K562 (cell line): ENCODE data around the gene NXN. TPM values are rescaled to one million over a fixed set of nuclear protein-coding genes. Genes with fewer than 3 reads are reported as not detected.

ENCODE experiments used
- ATAC-seq: fragments of 200-7000 bp; cut with Tn5 transposase; 3 replicates; pipeline ENCODE4 v1.9.1; 2020; ENCODE audit warnings: moderate library complexity
- BruUV-seq: library from RNA; stranded (reverse); fragments of 400-500 nt; replicated peaks from 2 replicates; lab custom pipeline; 2021; lab: Mats Ljungman, UMichigan
- CTCF ChIA-PET: fragments of 300-600 bp; formaldehyde crosslinking; extraction: SDS; loops from one replicate; lab custom pipeline; 2021; ENCODE audit warnings: low intra/inter-chr PET ratio; lab: Yijun Ruan, JAX
- POLR2A ChIA-PET: fragments of 300-600, 350-650 bp; sonication (Branson Sonifier 250); formaldehyde crosslinking; extraction: SDS; loops from one replicate; lab custom pipeline; 2021; ENCODE audit warnings: antibody characterized with exemption, inconsistent platforms; lab: Yijun Ruan, JAX
- DNase-seq, 4 experiments: peaks; one replicate each; pipeline versions ENCODE4 v3.0.0 to v3.0.0-alpha.2; 2011 to 2018; ENCODE audit warnings: low spot score in 3 of 4, mixed read lengths in 3 of 4; ENCODE audit errors: extremely low read depth in 1 of 4
- FAIRE-seq: peaks from 2 replicates; lab custom pipeline; 2011; peaks lifted over from hg19 to GRCh38; lab: Jason Lieb, UNC
- H2AFZ ChIP-seq: 2 replicates; pipeline ENCODE4 v1.6.0; 2011; ENCODE audit warnings: low read depth, low read length, control low read depth, inconsistent platforms
- H3K27ac ChIP-seq: fragments of 200-600 bp; 3 replicates; pipeline ENCODE4 v1.8.0; 2011; ENCODE audit warnings: low read depth, mild to moderate bottlenecking, control low read depth, inconsistent platforms, low read length, moderate library complexity, mixed read lengths; ENCODE audit errors: extremely low read depth
- H3K27me3 ChIP-seq, 2 experiments: fragments of 300-600 bp in 1 of 2; 2 replicates in 1 of 2; 3 replicates in 1 of 2; pipeline versions ENCODE4 v1.6.0 to v1.8.0; 2011; ENCODE audit warnings: inconsistent platforms in 2 of 2, low read length in 2 of 2, mild to moderate bottlenecking in 1 of 2, mixed read lengths in 1 of 2, moderate library complexity in 1 of 2; ENCODE audit not compliant: control insufficient read depth in 2 of 2, insufficient read depth in 2 of 2
- H3K36me3 ChIP-seq: fragments of 300-600 bp; 3 replicates; pipeline ENCODE4 v1.8.0; 2011; ENCODE audit warnings: mild to moderate bottlenecking, low read length, inconsistent platforms; ENCODE audit not compliant: control insufficient read depth, insufficient read depth
- H3K4me1 ChIP-seq, 2 experiments: fragments of 200-600 bp in 1 of 2; replicated peaks in 1 of 2; 2 replicates in 1 of 2; 3 replicates in 1 of 2; pipeline versions ENCODE4 v1.5.1 to v1.8.0; 2011; ENCODE audit warnings: inconsistent platforms in 2 of 2, low read length in 2 of 2, mild to moderate bottlenecking in 1 of 2, mixed read lengths in 1 of 2, moderate library complexity in 1 of 2; ENCODE audit not compliant: control insufficient read depth in 2 of 2, insufficient read depth in 2 of 2
- H3K4me2 ChIP-seq: 2 replicates; pipeline ENCODE4 v1.6.1; 2011; ENCODE audit warnings: low read length, control low read depth, inconsistent platforms, mixed read lengths; ENCODE audit not compliant: insufficient read depth
- H3K4me3 ChIP-seq: fragments of 200-600 bp; sonication (generic), shearing (Covaris generic); 2 replicates; pipeline ENCODE4 v1.5.1; 2016; ENCODE audit warnings: control low read depth, inconsistent platforms
- H3K79me2 ChIP-seq: fragments of 200-600 bp; 3 replicates; pipeline ENCODE4 v1.8.0; 2011; ENCODE audit warnings: low read length, inconsistent platforms; ENCODE audit not compliant: control insufficient read depth, insufficient read depth
- H3K9ac ChIP-seq, 2 experiments: 2 replicates each; pipeline versions ENCODE4 v1.6.0 to v1.6.1; 2011; ENCODE audit warnings: low read depth in 2 of 2, low read length in 2 of 2, control low read depth in 1 of 2, inconsistent platforms in 1 of 2, mild to moderate bottlenecking in 1 of 2, mixed read lengths in 1 of 2; ENCODE audit not compliant: insufficient read depth in 1 of 2
- H3K9me1 ChIP-seq: one replicate; pipeline ENCODE4 v1.6.0; 2011; ENCODE audit warnings: inconsistent platforms, mild to moderate bottlenecking, low read length, moderate library complexity; ENCODE audit not compliant: control insufficient read depth, insufficient read depth
- H3K9me3 ChIP-seq: replicated peaks from 2 replicates; pipeline ENCODE4 v1.5.1; 2011; ENCODE audit warnings: low read depth, low read length, inconsistent platforms; ENCODE audit not compliant: control insufficient read depth, insufficient read depth
- H4K20me1 ChIP-seq: replicated peaks from 2 replicates; pipeline ENCODE4 v1.6.1; 2011; ENCODE audit warnings: low read length, inconsistent platforms, mixed read lengths; ENCODE audit not compliant: control insufficient read depth, insufficient read depth
- C11orf30 ChIP-seq: fragments of 450-650 bp; IDR thresholded peaks from 2 replicates; pipeline ENCODE4 v1.6.1; 2016; ENCODE audit warnings: low read depth, mild to moderate bottlenecking
- E4F1 ChIP-seq: fragments of 250-450 bp; sonication (Bioruptor Pico); IDR thresholded peaks from 2 replicates; pipeline ENCODE4 v1.5.0; 2021; ENCODE audit warnings: mild to moderate bottlenecking, borderline replicate concordance
- MAFF ChIP-seq: IDR thresholded peaks from 2 replicates; pipeline ENCODE4 v1.6.1; 2012; ENCODE audit warnings: low read length, improper control_type of control experiment
- MAFG ChIP-seq: fragments of 450-650 bp; conservative IDR thresholded peaks from 2 replicates; pipeline ENCODE4 v1.6.1; 2016; ENCODE audit warnings: missing genetic modification characterization, missing compliant biosample characterization
- PRMT5 ChIP-seq: sonication (generic); formaldehyde crosslinking; IDR thresholded peaks from 2 replicates; pipeline ENCODE4 v1.5.0; 2020; ENCODE audit warnings: missing genetic modification reagents
- ZNF316 ChIP-seq: fragments of 450-650 bp; IDR thresholded peaks from 2 replicates; pipeline ENCODE4 v1.6.1; 2016
- WGBS: fragments of 100-300 bp; shearing (Covaris generic); methylation state at CpG from one replicate; pipeline ENCODE4 v1.1.6; 2016; ENCODE audit warnings: low coverage, mixed read lengths; ENCODE audit not compliant: insufficient coverage; ENCODE audit errors: missing lambda C conversion rate; 5-methylcytosine and 5-hydroxymethylcytosine counted together
- in situ Hi-C: fragments of 300-500 bp; cut with MboI; formaldehyde crosslinking; loops from 4 replicates; pipeline ENCODE4 v1.15.0; 2018; ENCODE audit warnings: inconsistent platforms, mixed read lengths
- intact Hi-C: fragments of 100-400 bp; cut with micrococcal nuclease; formaldehyde crosslinking; loops from 2 replicates; pipeline ENCODE4 v1.14.2; 2022
- polyA plus RNA-seq, 8 experiments: library from polyadenylated mRNA; depleted of rRNA in 4 of 8; stranded (reverse) in 5 of 8; unstranded in 3 of 8; fragments of >200 nt; fragmentation: Nextera tagmentation in 2 of 8; fragmentation: Illumina TruSeq in 1 of 8; extraction: Ambion mirVana in 2 of 8; extraction: Trizol in 1 of 8; gene quantifications; 2 replicates each; pipeline versions ENCODE4 v1.2.1 to v1.2.3, GENCODE V29; 2011 to 2014; ENCODE audit warnings: inconsistent platforms in 1 of 8, missing spikeins in 1 of 8
- total RNA-seq, 7 experiments: library from RNA; depleted of rRNA in 6 of 7; stranded (reverse); fragments of >200 nt in 6 of 7; fragmentation: Illumina TruSeq in 2 of 7; extraction: Trizol in 2 of 7; gene quantifications; 2 replicates each; pipeline versions ENCODE4 v1.2.1 to v1.2.3, GENCODE V29; 2011 to 2021; ENCODE audit warnings: low replicate concordance in 1 of 7

NXN gene
- total and polyA plus RNA-seq, 9 of the 15 experiments (the other 6 are each of a cell fraction or from before 2014, with no cell fraction given): 0.08 to 0.39 (median 0.29) TPM; not detected in 5

DNA sequence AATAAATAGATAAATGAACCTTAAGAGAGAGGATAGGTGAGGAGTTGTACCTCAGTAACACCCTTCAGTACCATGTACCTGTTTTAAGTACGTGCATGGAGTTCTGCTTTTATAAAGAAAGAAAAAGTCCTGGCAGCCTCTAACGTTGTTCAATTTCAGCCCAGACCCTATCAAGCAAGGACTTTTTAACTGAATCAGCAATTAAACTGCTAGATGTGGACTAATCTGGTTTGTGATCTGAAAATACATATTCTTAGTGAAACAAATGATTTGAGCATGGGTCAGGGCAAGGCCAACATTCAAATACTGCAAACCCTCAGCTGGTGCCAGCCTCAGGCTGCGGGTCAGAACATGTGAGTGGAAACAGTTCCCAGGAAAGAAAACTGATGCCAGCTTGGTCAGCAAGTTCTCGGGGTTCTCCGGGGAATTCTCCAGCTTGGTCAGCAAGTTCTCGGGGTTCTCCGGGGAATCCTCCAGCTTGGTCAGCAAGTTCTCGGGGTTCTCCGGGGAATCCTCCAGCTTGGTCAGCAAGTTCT, 112.9 kb downstream of the NXN start:
- no peaks in the 10 kb centered on the region for H3K36me3 ChIP-seq
- no peak overlapping the region for H2AFZ ChIP-seq
- H3K9ac ChIP-seq: no peak overlapping the region
- no peak overlapping the region for H3K27ac ChIP-seq
- DNase-seq (no peak), FAIRE-seq (no peak), ATAC-seq (no peak)
- in situ Hi-C loops: no loop called here
- H3K4me1 ChIP-seq: no peaks in the 10 kb centered on the region; a peak in 1 of 5 replicates
- H3K9me1 ChIP-seq: no peaks in the 10 kb centered on the region
- H3K9me3 ChIP-seq: no peaks in the 10 kb centered on the region
- no peak overlapping the region for H3K4me3 ChIP-seq
- TF ChIP-seq E4F1 (CRISPR knock-in tag): no peak
- 0 out of 2 replicates have a peak, but pooled peaks have one; percentile 39 for TF ChIP-seq MAFF
- TF ChIP-seq MAFG (tag): peak; percentile 38
- peak; percentile 65 for TF ChIP-seq ZNF316
- TF ChIP-seq PRMT5 (CRISPR knock-in tag): no peak
- peak; percentile 49; the same call in 1 of the 2 replicates for TF ChIP-seq C11orf30
- WGBS: 6% methylated on average over 7 of the region's 9 CpGs
- H3K27me3 ChIP-seq: peaks cover 26 to 66% of the 10 kb centered on the region in 2 experiments; a peak in 4 of 5 replicates
- ChIA-PET CTCF (no interaction called here), POLR2A (no interaction called here)
- no peak overlapping the region for H3K4me2 ChIP-seq
- no peaks in the 10 kb centered on the region for H3K79me2 ChIP-seq
- intact Hi-C loops: no loop called here
- no TSS peak for BruUV-seq
- H4K20me1 ChIP-seq: no peaks in the 10 kb centered on the region
